Testis (tissue), 3 donors: ENCODE results near the gene STARD13. TPM values are rescaled to one million over a fixed set of nuclear protein-coding genes. Genes with fewer than 3 reads are reported as not detected.

Source experiments
- DNase-seq: peaks from one replicate; pipeline ENCODE4 v3.0.0-alpha.2; 2019
- H3K27ac ChIP-seq, 2 donors: fragments of 200-600 bp; sonication (generic); one replicate each; pipeline ENCODE4 v1.5.1; 2019
- H3K27me3 ChIP-seq: fragments of 200-600 bp; sonication (generic); one replicate; pipeline ENCODE4 v1.5.1; 2019
- H3K36me3 ChIP-seq: fragments of 200-600 bp; sonication (generic); one replicate; pipeline ENCODE4 v1.5.1; 2017; ENCODE audit warnings: low read depth; ENCODE audit errors: missing control alignments
- H3K4me1 ChIP-seq: fragments of 200-600 bp; sonication (generic); one replicate; pipeline ENCODE4 v1.5.1; 2019
- H3K4me3 ChIP-seq, 2 donors: fragments of 200-600 bp; sonication (generic); one replicate each; pipeline ENCODE4 v1.5.1; 2017 to 2019
- H3K9me3 ChIP-seq: fragments of 200-600 bp; sonication (generic); one replicate; pipeline ENCODE4 v1.5.1; 2017
- CTCF ChIP-seq, 3 experiments: fragments of 450-650 bp in 2 of 3; fragments of 200-600 bp in 1 of 3; sonication (generic) in 1 of 3; IDR thresholded peaks; one replicate each; pipeline ENCODE4 v1.5.1; 2016 to 2019; ENCODE audit warnings: antibody characterized with exemption in 3 of 3, mild to moderate bottlenecking in 2 of 3, moderate library complexity in 1 of 3
- POLR2A ChIP-seq: fragments of 450-650 bp; IDR thresholded peaks from one replicate; pipeline ENCODE4 v1.6.1; 2017; ENCODE audit warnings: antibody characterized with exemption, mild to moderate bottlenecking, moderate library complexity
- WGBS, 2 donors: methylation state at CpG; one replicate each; pipeline ENCODE4 v1.1.5; 2018; 5-methylcytosine and 5-hydroxymethylcytosine counted together
- intact Hi-C: fragments of 100-400 bp; cut with DNase I; formaldehyde crosslinking; loops from one replicate; pipeline ENCODE4 v1.15.1; 2023; ENCODE audit warnings: low total_unique reads
- polyA plus RNA-seq: library from polyadenylated mRNA; stranded (reverse); fragments of 350-450 nt; fragmentation: Illumina TruSeq; extraction: RNeasy Lipid Tissue Mini Kit (QIAGEN cat#74804); gene quantifications from one replicate; pipeline ENCODE4 v1.2.3, GENCODE V29; 2014; ENCODE audit warnings: low read depth, low replicate concordance; ENCODE audit not compliant: insufficient read depth
- total RNA-seq, 2 donors: library from RNA; depleted of rRNA; stranded (reverse); fragments of >200 nt; gene quantifications; one replicate each; pipeline ENCODE4 v1.2.3, GENCODE V29; 2016

The STARD13 gene
- total and polyA plus RNA-seq, 3 donors from 2014 or later: 7.2 to 33.7 (median 24.4) TPM

DNA sequence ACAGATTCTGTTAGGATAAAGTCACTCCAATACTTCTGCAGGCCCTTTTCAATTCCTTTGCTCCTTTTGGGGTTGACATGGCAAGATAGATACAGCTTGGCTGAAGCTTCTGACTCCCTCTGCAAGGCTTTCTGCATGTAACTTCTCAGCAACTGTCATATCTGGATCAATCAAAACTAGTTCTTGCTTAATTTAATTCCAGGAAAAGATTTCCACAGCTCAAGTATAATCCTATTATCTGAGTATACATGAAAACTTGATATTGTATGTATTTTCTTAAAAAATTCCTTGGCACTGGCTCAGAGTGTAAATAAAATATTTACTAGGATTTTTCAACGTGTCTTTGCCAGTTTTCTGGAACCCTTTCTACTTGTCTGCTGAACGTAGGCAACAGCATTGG, 109.6 kb downstream of the STARD13 start:
- Histone ChIP-seq H3K9me3 (no peaks in the 10 kb centered on the region), H3K4me3 (no peak overlapping the region), H3K4me1 (peaks cover 8% of the 10 kb centered on the region), H3K27me3 (no peaks in the 10 kb centered on the region), H3K27ac (no peak overlapping the region), H3K36me3 (no peaks in the 10 kb centered on the region)
- 48 to 62% methylated on average over 2 of the region's 2 CpGs for WGBS, 2 donors
- TF ChIP-seq POLR2A: no peak
- TF ChIP-seq CTCF (IDR thresholded peaks at IDR 0.05): no peak
- intact Hi-C loops: no loop called here
- no peak for DNase-seq

DNA sequence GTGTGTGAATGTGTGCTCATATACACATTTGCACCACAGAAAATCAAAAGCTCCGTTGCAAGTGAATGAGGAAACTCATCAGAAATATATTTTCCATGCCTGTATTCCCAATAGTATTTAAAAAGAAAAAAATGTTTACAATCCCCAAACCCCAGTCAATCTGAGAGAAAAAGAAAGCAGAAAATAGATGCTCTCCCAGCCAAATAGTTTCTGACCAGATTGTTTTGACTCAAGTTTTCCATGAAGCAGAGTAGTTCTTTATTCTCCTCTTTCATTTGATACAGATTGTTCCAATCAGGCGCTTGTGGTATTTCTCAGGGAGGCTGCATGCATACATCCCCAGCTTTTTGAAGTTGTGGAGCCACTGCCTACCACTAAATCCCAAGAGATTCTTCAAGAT, 110.6 kb downstream of the STARD13 start:
- Histone ChIP-seq H3K4me1 (peaks cover 8% of the 10 kb centered on the region), H3K4me3 (no peak overlapping the region), H3K27me3 (no peaks in the 10 kb centered on the region), H3K36me3 (no peaks in the 10 kb centered on the region), H3K9me3 (no peaks in the 10 kb centered on the region), H3K27ac (no peak overlapping the region)
- intact Hi-C loops: no loop called here
- DNase-seq: no peak
- 75 to 77% methylated on average over 2 of the region's 2 CpGs for WGBS, 2 donors
- TF ChIP-seq CTCF (IDR thresholded peaks at IDR 0.05) (no peak), POLR2A (no peak)

- no peak for DNase-seq
- WGBS, 2 donors: 93 to 95% methylated on average over 3 of the region's 3 CpGs
- no peak for TF ChIP-seq POLR2A
- no peak for TF ChIP-seq CTCF (IDR thresholded peaks at IDR 0.05)
- no peaks in the 10 kb centered on the region for H3K9me3 ChIP-seq
- intact Hi-C loops: no loop called here
- H3K4me3 ChIP-seq: no peak overlapping the region
- H3K27me3 ChIP-seq: no peaks in the 10 kb centered on the region
- H3K27ac ChIP-seq: no peak overlapping the region
- peaks cover 8% of the 10 kb centered on the region for H3K4me1 ChIP-seq
- no peaks in the 10 kb centered on the region for H3K36me3 ChIP-seq
Measured at GRCh38 chr13:33174491-33174890, 111.1 kb downstream of the STARD13 start.

DNA sequence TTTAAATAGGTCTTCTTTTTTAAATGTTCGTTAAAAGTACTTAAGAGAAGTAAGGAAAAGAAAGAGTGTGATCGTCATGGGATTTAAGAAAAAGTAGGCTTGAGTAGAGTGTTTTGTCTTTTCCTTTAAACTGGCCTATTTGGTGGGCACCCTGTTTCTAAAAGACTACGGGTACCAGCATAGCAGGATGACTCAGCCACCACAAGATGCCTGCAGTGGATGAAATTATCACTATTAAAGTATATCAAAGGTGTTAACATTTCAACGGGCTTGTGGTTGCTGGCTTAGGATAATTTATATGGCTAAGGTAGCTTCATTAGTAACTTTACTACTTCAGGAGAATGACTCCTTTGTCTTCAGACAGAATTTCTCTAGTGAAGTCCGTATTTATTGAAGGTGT, 112.6 kb downstream of the STARD13 start:
- no peak overlapping the region for H3K27ac ChIP-seq
- H3K4me1 ChIP-seq: peaks cover 8% of the 10 kb centered on the region
- H3K27me3 ChIP-seq: no peaks in the 10 kb centered on the region
- no peak for DNase-seq
- 87 to 92% methylated on average over 5 of the region's 5 CpGs for WGBS, 2 donors
- H3K9me3 ChIP-seq: no peaks in the 10 kb centered on the region
- intact Hi-C loops: no loop called here
- H3K36me3 ChIP-seq: no peaks in the 10 kb centered on the region
- H3K4me3 ChIP-seq: no peak overlapping the region
- TF ChIP-seq POLR2A (no peak), CTCF (IDR thresholded peaks at IDR 0.05) (no peak)

DNA sequence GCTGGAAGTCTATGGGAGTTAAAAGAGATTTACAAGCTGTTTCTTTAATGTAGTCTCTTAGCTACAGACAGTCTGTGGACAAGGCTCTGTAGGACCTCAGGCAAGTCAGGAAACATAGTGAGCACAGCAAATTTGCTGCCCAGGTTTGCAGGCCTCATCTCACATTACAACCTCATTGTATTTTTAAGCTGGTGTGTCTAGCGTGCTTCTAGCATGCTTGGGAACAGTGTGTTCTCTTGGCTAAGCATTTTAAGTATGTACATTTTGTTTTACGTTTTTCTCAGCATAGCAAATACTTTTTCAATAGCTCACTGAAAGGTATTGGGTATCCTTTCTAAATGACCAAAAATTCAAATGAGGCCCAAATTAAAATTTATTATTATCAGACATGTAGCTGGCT, 113.2 kb downstream of the STARD13 start:
- DNase-seq: no peak
- Histone ChIP-seq H3K9me3 (no peaks in the 10 kb centered on the region), H3K4me3 (no peak overlapping the region), H3K4me1 (peaks cover 8% of the 10 kb centered on the region), H3K36me3 (no peaks in the 10 kb centered on the region), H3K27ac (no peak overlapping the region), H3K27me3 (no peaks in the 10 kb centered on the region)
- WGBS, 2 donors: 48 to 61% methylated on average over 2 of the region's 2 CpGs
- TF ChIP-seq POLR2A (no peak), CTCF (IDR thresholded peaks at IDR 0.05) (no peak)
- intact Hi-C loops: no loop called here
